HCT116 (cell line): ENCODE data around the gene RPTOR. TPM values are rescaled to one million over a fixed set of nuclear protein-coding genes. Genes with fewer than 3 reads are reported as not detected.

Source experiments
- ATAC-seq: fragments of 200-7000 bp; cut with Tn5 transposase; 2 replicates; pipeline ENCODE4 v1.9.1; 2020; ENCODE audit warnings: mild to moderate bottlenecking, moderate library complexity
- BruUV-seq: library from RNA; stranded (reverse); fragments of 400-500 nt; replicated peaks from 2 replicates; lab custom pipeline; 2021; lab: Mats Ljungman, UMichigan
- CTCF ChIA-PET: fragments of 300-600 bp; sonication (Branson Sonifier 250); formaldehyde crosslinking; loops from one replicate; lab custom pipeline; 2021; ENCODE audit warnings: antibody characterized with exemption; lab: Charles Lee
- POLR2A ChIA-PET: fragments of 300-600, 350-600 bp; sonication (Branson Sonifier 250); formaldehyde crosslinking; loops from one replicate; lab custom pipeline; 2021; ENCODE audit warnings: antibody characterized with exemption; lab: Charles Lee
- RAD21 ChIA-PET, 2 experiments: fragments of 300-600 bp; sonication (Branson Sonifier 250); formaldehyde crosslinking; loops; one replicate each; lab custom pipeline; 2023; ENCODE audit warnings: low total read pairs in 2 of 2; ENCODE audit not compliant: uncharacterized antibody in 2 of 2, unreplicated experiment in 2 of 2, low non-redundant PET in 1 of 2; lab: Charles Lee
- DNase-seq: peaks from one replicate; pipeline ENCODE4 v3.0.0-alpha.2; 2010; ENCODE audit warnings: low read depth, low spot score
- H2AFZ ChIP-seq: fragments of 200-600 bp; shearing (Covaris generic), sonication (generic); 2 replicates; pipeline ENCODE4 v1.6.1; 2017; ENCODE audit warnings: low read depth, mixed run types, mixed read lengths, antibody characterized with exemption, low read length; ENCODE audit not compliant: poor library complexity, severe bottlenecking
- H3K27ac ChIP-seq: 2 replicates; pipeline ENCODE4 v1.5.1; 2012; ENCODE audit warnings: low read depth, low read length
- H3K27me3 ChIP-seq: fragments of 200-600 bp; sonication (generic); 2 replicates; pipeline ENCODE4 v1.6.1; 2016; ENCODE audit warnings: mixed run types, low read length, mixed read lengths; ENCODE audit not compliant: insufficient read depth
- H3K36me3 ChIP-seq, 2 experiments: fragments of 200-500 bp in 1 of 2; fragments of 200-600 bp in 1 of 2; sonication (Bioruptor generic) in 1 of 2; sonication (generic) in 1 of 2; 2 replicates each; pipeline versions ENCODE4 v1.5.1 to v1.6.1; 2014 to 2016; ENCODE audit warnings: low read length in 2 of 2, inconsistent platforms in 1 of 2, mixed read lengths in 1 of 2, mixed run types in 1 of 2; ENCODE audit not compliant: insufficient read depth in 2 of 2, control insufficient read depth in 1 of 2
- H3K4me1 ChIP-seq, 2 experiments: fragments of 200-600 bp in 1 of 2; sonication (generic) in 1 of 2; 2 replicates each; pipeline versions ENCODE4 v1.5.1 to v1.6.1; 2012 to 2017; ENCODE audit warnings: low read length in 2 of 2, inconsistent platforms in 1 of 2, mild to moderate bottlenecking in 1 of 2, mixed read lengths in 1 of 2, mixed run types in 1 of 2, moderate library complexity in 1 of 2; ENCODE audit not compliant: insufficient read depth in 2 of 2, control insufficient read depth in 1 of 2
- H3K4me2 ChIP-seq: fragments of 200-600 bp; sonication (generic); 2 replicates; pipeline ENCODE4 v1.6.1; 2017; ENCODE audit warnings: mixed run types, low read length, mixed read lengths
- H3K4me3 ChIP-seq, 2 experiments: fragments of 200-600 bp in 1 of 2; sonication (generic) in 1 of 2; replicated peaks in 1 of 2; 2 replicates each; pipeline ENCODE4 v1.5.1; 2011 to 2016; ENCODE audit warnings: low read length in 2 of 2, control low read depth in 1 of 2, low read depth in 1 of 2, mild to moderate bottlenecking in 1 of 2, mixed read lengths in 1 of 2, mixed run types in 1 of 2
- H3K79me2 ChIP-seq: fragments of 200-600 bp; sonication (generic); 2 replicates; pipeline ENCODE4 v1.6.1; 2017; ENCODE audit warnings: mild to moderate bottlenecking, mixed run types, low read length, moderate library complexity, mixed read lengths; ENCODE audit not compliant: insufficient read depth
- H3K9ac ChIP-seq: fragments of 200-600 bp; sonication (generic); 2 replicates; pipeline ENCODE4 v1.6.1; 2016; ENCODE audit warnings: low read length, mixed read lengths
- H3K9me2 ChIP-seq: fragments of 200-600 bp; sonication (generic), shearing (Covaris generic); 2 replicates; pipeline ENCODE4 v1.6.1; 2017; ENCODE audit warnings: mixed run types, mild to moderate bottlenecking, moderate library complexity; ENCODE audit not compliant: insufficient read depth
- H3K9me3 ChIP-seq, 2 experiments: fragments of 200-500 bp in 1 of 2; fragments of 200-600 bp in 1 of 2; sonication (Bioruptor generic) in 1 of 2; sonication (generic) in 1 of 2; 2 replicates each; pipeline ENCODE4 v1.6.1; 2014 to 2017; ENCODE audit warnings: low read length in 2 of 2, mixed read lengths in 2 of 2, inconsistent platforms in 1 of 2, low read depth in 1 of 2, mild to moderate bottlenecking in 1 of 2, mixed run types in 1 of 2, moderate library complexity in 1 of 2; ENCODE audit not compliant: control insufficient read depth in 1 of 2, insufficient read depth in 1 of 2
- H4K20me1 ChIP-seq: fragments of 200-600 bp; sonication (generic), shearing (Covaris generic); 2 replicates; pipeline ENCODE4 v1.6.1; 2017; ENCODE audit warnings: mixed run types, mild to moderate bottlenecking, moderate library complexity; ENCODE audit not compliant: insufficient read depth
- CBX3 ChIP-seq: IDR thresholded peaks from 2 replicates; pipeline ENCODE4 v1.6.1; 2012; ENCODE audit warnings: low read depth
- CTCF ChIP-seq, 3 experiments: fragments of 200-600 bp in 1 of 3; sonication (generic) in 1 of 3; IDR thresholded peaks in 2 of 3; conservative IDR thresholded peaks in 1 of 3; 2 replicates each; pipeline ENCODE4 v1.5.1; 2012 to 2017; ENCODE audit warnings: low read depth in 2 of 3, low read length in 2 of 3, antibody characterized with exemption in 1 of 3, borderline replicate concordance in 1 of 3, control low read depth in 1 of 3, mild to moderate bottlenecking in 1 of 3, mixed read lengths in 1 of 3, mixed run types in 1 of 3, moderate library complexity in 1 of 3; ENCODE audit not compliant: insufficient read depth in 1 of 3
- EGR1 ChIP-seq: IDR thresholded peaks from 2 replicates; pipeline ENCODE4 v1.6.1; 2012; ENCODE audit warnings: low read depth
- ELF1 ChIP-seq: IDR thresholded peaks from 2 replicates; pipeline ENCODE4 v1.6.1; 2012; ENCODE audit warnings: low read depth, borderline replicate concordance
- EZH2 ChIP-seq: fragments of 200-600 bp; sonication (generic); IDR thresholded peaks from 2 replicates; pipeline ENCODE4 v1.6.1; 2017; ENCODE audit warnings: antibody characterized with exemption, mixed run types
- EZH2phosphoT487 ChIP-seq: fragments of 200-600 bp; IDR thresholded peaks from 2 replicates; pipeline ENCODE4 v1.6.1; 2018; ENCODE audit warnings: antibody characterized with exemption, borderline replicate concordance
- JUND ChIP-seq: IDR thresholded peaks from 2 replicates; pipeline ENCODE4 v1.6.1; 2012
- MAX ChIP-seq: IDR thresholded peaks from 2 replicates; pipeline ENCODE4 v1.6.1; 2012
- POLR2A ChIP-seq: IDR thresholded peaks from 2 replicates; pipeline ENCODE4 v1.7.0; 2011; ENCODE audit warnings: borderline replicate concordance; ENCODE audit not compliant: insufficient read depth, insufficient read length; ENCODE audit errors: extremely low read depth
- REST ChIP-seq: IDR thresholded peaks from 2 replicates; pipeline ENCODE4 v1.6.1; 2012; ENCODE audit warnings: low read depth
- SIN3A ChIP-seq: IDR thresholded peaks from 2 replicates; pipeline ENCODE4 v1.6.1; 2012; ENCODE audit warnings: low read depth
- SRF ChIP-seq: IDR thresholded peaks from 2 replicates; pipeline ENCODE4 v1.6.1; 2012; ENCODE audit warnings: low read depth
- YY1 ChIP-seq: IDR thresholded peaks from 2 replicates; pipeline ENCODE4 v1.6.1; 2011; ENCODE audit warnings: low read length, low read depth, moderate library complexity, mild to moderate bottlenecking; ENCODE audit not compliant: insufficient replicate concordance; ENCODE audit errors: extremely low read depth
- ZNF274 ChIP-seq: fragments of 200-500 bp; sonication (Bioruptor generic); IDR thresholded peaks from 2 replicates; pipeline ENCODE4 v1.6.1; 2014; ENCODE audit warnings: mild to moderate bottlenecking, low read depth, low read length, inconsistent platforms
- intact Hi-C: fragments of 100-400 bp; cut with micrococcal nuclease; formaldehyde crosslinking; loops from 2 replicates; pipeline ENCODE4 v1.10.0; 2022
- total RNA-seq: library from RNA; stranded (reverse); gene quantifications from one replicate; pipeline ENCODE4 v1.2.1, GENCODE V29; 2021; ENCODE audit not compliant: unreplicated experiment

The RPTOR gene
- total RNA-seq, 1 experiment from 2014 or later, result 69.5 TPM

DNA sequence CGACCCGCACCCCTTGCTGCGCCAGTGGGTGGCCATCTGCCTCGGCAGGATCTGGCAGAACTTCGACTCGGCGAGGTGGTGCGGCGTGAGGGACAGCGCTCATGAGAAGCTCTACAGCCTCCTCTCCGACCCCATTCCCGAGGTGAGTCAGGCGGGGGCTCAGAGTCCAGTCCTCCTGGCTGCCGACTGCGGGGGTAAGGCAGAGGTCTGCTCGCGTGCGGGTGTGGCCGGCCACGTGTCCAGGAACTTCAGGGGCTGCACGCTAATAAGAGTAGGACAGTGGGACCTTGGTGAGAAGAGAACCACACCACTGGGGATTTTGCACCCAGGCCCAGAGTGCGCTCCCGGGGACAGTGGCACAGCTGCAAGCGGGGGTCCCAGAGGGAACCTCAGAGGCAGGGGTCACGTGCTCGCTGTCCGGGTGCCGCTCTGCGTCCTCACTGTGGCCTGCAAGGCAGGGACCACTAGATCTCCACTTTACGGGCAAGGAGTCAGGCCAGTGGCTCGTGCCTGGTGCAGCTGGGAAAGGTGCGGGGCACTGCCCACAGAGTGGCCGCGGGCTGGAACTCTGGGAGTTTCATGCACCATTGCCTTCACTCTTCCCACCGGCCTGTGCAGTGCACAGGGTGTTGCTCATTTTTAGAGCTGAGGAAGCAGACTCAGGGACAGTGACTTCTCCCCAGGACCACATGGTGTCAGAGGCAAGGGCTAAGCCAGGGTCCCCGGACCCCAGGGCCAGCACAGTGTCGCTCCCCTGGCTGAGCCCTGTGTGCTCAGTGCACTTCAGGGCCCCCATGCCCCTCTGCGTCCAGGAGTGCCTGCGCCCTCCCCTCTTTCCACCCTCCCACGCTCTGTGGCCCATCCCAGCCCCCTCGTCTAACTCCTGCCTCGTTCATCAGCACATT is 339.4 kb downstream of the RPTOR start (continued):
- TF ChIP-seq POLR2A, result no peak

GRCh38 chr17:80884811-80885210 is 340.2 kb downstream of the RPTOR start:
- peaks cover 11 to 17% of the 10 kb centered on the region in 2 experiments; a peak in 3 of 4 replicates for H3K36me3 ChIP-seq
- no peak overlapping the region for H3K27ac ChIP-seq
- no peak overlapping the region for H3K4me2 ChIP-seq
- H4K20me1 ChIP-seq, result no peaks in the 10 kb centered on the region
- intact Hi-C loops, result no loop called here
- H3K9me2 ChIP-seq, result no peaks in the 10 kb centered on the region
- BruUV-seq, result no TSS peak
- H3K9ac ChIP-seq, result no peak overlapping the region
- no peak overlapping the region for H3K4me3 ChIP-seq
- POLR2A ChIA-PET, result no interaction called here
- CTCF ChIA-PET, result no interaction called here
- no peak for ATAC-seq
- no peaks in the 10 kb centered on the region for H3K79me2 ChIP-seq
- TF ChIP-seq SRF, result no peak
- TF ChIP-seq YY1, result no peak
- TF ChIP-seq ELF1, result no peak
- no peak for TF ChIP-seq SIN3A
- TF ChIP-seq POLR2A, result no peak
- TF ChIP-seq MAX, result no peak
- TF ChIP-seq ZNF274, result no peak
- no peak for TF ChIP-seq REST
- no peak for TF ChIP-seq EGR1
- no peak for TF ChIP-seq JUND
- no peak for TF ChIP-seq CBX3
- no peak for TF ChIP-seq EZH2phosphoT487
- no peak for TF ChIP-seq CTCF (IDR thresholded peaks at IDR 0.05 in 2 of 3, conservative IDR thresholded peaks at IDR 0.05 in 1 of 3; ENCODE audit: borderline replicate concordance in 1 of 3, insufficient read depth in 1 of 3, low read depth in 2 of 3, low read length in 2 of 3)
- TF ChIP-seq EZH2, result no peak
- H2AFZ ChIP-seq, result no peak overlapping the region
- no peaks in the 10 kb centered on the region for H3K27me3 ChIP-seq
- RAD21 ChIA-PET, result no interaction called here
- H3K4me1 ChIP-seq, result peaks cover under 1 to 9% of the 10 kb centered on the region in 2 experiments; a peak in 3 of 4 replicates
- no peaks in the 10 kb centered on the region for H3K9me3 ChIP-seq
- no peak for DNase-seq
